ENCODE data around the gene CRYZL1. TPM values are rescaled to one million over a fixed set of nuclear protein-coding genes. Genes with fewer than 3 reads are reported as not detected.

CRYZL1 gene
- total RNA-seq, 4 donors from 2014 or later = 14.8 to 29.4 (median 24.4) TPM

Other genes starting within 250 kb of the CRYZL1 start
- gene IFNGR2, start 238.3 kb downstream of the CRYZL1 start, total RNA-seq = 10 to 100 TPM; 13.9 to 27.6 (median 24.2) TPM
- 10 to 100 TPM; 33.2 to 47.1 (median 44.6) TPM for gene TMEM50B, start 161.8 kb downstream of the CRYZL1 start, total RNA-seq
- 1 to 10 TPM; 1.5 to 3.4 (median 2.5) TPM for gene DNAJC28, start 150.0 kb downstream of the CRYZL1 start, total RNA-seq
- 10 to 100 TPM; 46.3 to 97.5 (median 55.4) TPM for gene GART, start 99.6 kb downstream of the CRYZL1 start, total RNA-seq
- 100 to 1,000 TPM; 109 to 390 (median 126) TPM for gene SON, start 98.7 kb downstream of the CRYZL1 start, total RNA-seq
- 1 to 10 TPM; 3.6 to 5.3 (median 4.2) TPM for gene DONSON, start 53.1 kb downstream of the CRYZL1 start, total RNA-seq
- 10 to 100 TPM; 14.5 to 33.1 (median 26.9) TPM for gene ITSN1, start 760 bp upstream of the CRYZL1 start, total RNA-seq